Gastrocnemius medialis (tissue), 4 donors: ENCODE data around the gene AUTS2. TPM values are rescaled to one million over a fixed set of nuclear protein-coding genes. Genes with fewer than 3 reads are reported as not detected.

Experiments used
- ATAC-seq, 2 donors: fragments of 150-250 bp; one replicate each; pipeline ENCODE4 v1.9.1; 2016
- DNase-seq, 2 donors: peaks; one replicate each; pipeline ENCODE4 v3.0.0-alpha.2; 2019
- H3K27ac ChIP-seq, 4 donors: fragments of 200-600 bp; sonication (generic); 1 replicate in 1 of 4; 2 replicates in 3 of 4; pipeline ENCODE4 v1.5.1; 2016 to 2018; ENCODE audit warnings: mild to moderate bottlenecking in 2 of 4, moderate library complexity in 1 of 4
- H3K27me3 ChIP-seq, 3 donors: fragments of 200-600 bp; sonication (generic) in 2 of 3; 1 replicate in 1 of 3; 2 replicates in 2 of 3; pipeline versions ENCODE4 v1.5.1 to v1.6.0; 2016 to 2019; ENCODE audit warnings: mild to moderate bottlenecking in 1 of 3, moderate library complexity in 1 of 3
- H3K36me3 ChIP-seq, 2 donors: fragments of 200-600 bp; sonication (generic) in 1 of 2; one replicate each; pipeline ENCODE4 v1.5.1; 2017 to 2018
- H3K4me1 ChIP-seq, 2 donors: fragments of 200-600 bp; sonication (generic) in 1 of 2; one replicate each; pipeline ENCODE4 v1.5.1; 2016 to 2017; ENCODE audit warnings: mild to moderate bottlenecking in 2 of 2
- H3K4me3 ChIP-seq, 4 donors: fragments of 200-600 bp; sonication (generic) in 3 of 4; 1 replicate in 1 of 4; 2 replicates in 3 of 4; pipeline ENCODE4 v1.5.1; 2016 to 2019; ENCODE audit warnings: mild to moderate bottlenecking in 2 of 4
- H3K9me3 ChIP-seq, 3 donors: fragments of 200-600 bp; sonication (generic) in 2 of 3; 1 replicate in 1 of 3; 2 replicates in 2 of 3; pipeline ENCODE4 v1.5.1; 2016 to 2019
- CTCF ChIP-seq, 5 experiments: fragments of 450-650 bp in 3 of 5; fragments of 200-600 bp in 2 of 5; sonication (generic) in 2 of 5; IDR thresholded peaks in 4 of 5; conservative IDR thresholded peaks in 1 of 5; 1 replicate in 4 of 5; 2 replicates in 1 of 5; pipeline ENCODE4 v1.5.1; 2016 to 2019; ENCODE audit warnings: antibody characterized with exemption in 5 of 5, mild to moderate bottlenecking in 3 of 5, moderate library complexity in 3 of 5
- POLR2A ChIP-seq, 2 donors: fragments of 450-650 bp; IDR thresholded peaks; one replicate each; pipeline ENCODE4 v1.6.1; 2017; ENCODE audit warnings: antibody characterized with exemption in 2 of 2, mild to moderate bottlenecking in 2 of 2, moderate library complexity in 2 of 2
- in situ Hi-C, 4 donors: fragments of 200-750 bp; cut with MboI; loops; one replicate each; pipeline versions ENCODE4 v1.15.0 to v1.8.0; 2017; ENCODE audit warnings: low sequenced_read_pairs in 4 of 4
- intact Hi-C: fragments of 100-400 bp; cut with DNase I; formaldehyde crosslinking; loops from one replicate; pipeline ENCODE4 v1.15.1; 2023; ENCODE audit warnings: low total_unique reads
- total RNA-seq, 4 donors: library from RNA; depleted of rRNA; stranded (reverse); fragments of >200 nt; gene quantifications; one replicate each; pipeline versions ENCODE4 v1.1.0 to v1.2.3, GENCODE V29; 2016

The AUTS2 gene
- total RNA-seq, 4 donors from 2014 or later = 2.5 to 16.2 (median 8.5) TPM

GRCh38 chr7:70242826-70243225 lies 644.6 kb downstream of the AUTS2 start:
- intact Hi-C loops = no loop called here

DNA sequence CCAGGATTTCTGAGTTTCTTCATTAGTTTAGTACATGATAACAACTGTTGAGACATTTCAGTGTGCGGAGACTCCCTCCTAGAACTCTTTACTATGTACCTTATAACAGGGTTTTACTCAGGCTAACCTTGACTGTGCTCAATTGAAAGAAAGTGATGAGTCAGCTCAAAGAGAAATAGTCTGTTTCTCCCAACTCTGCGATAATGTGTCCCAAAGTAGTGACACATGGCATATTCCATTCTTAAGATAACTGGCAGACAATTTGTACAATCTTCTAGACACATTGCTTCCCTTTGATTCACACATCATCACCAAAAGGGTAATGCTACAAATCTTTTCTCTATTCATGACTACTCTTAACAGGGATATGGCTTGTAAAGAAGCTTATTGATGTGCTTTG lies 645.2 kb downstream of the AUTS2 start:
- H3K4me3 ChIP-seq = no peak overlapping the region
- no peaks in the 10 kb centered on the region for H3K4me1 ChIP-seq
- DNase-seq = no peak
- no peak overlapping the region for H3K27ac ChIP-seq
- ATAC-seq = no peak
- H3K27me3 ChIP-seq = no peaks in the 10 kb centered on the region
- intact Hi-C loops (no loop called here), in situ Hi-C loops (no loop called here)
- TF ChIP-seq POLR2A (IDR thresholded peaks at IDR 0.05) (no peak), CTCF (IDR thresholded peaks at IDR 0.05 in 4 of 5, conservative IDR thresholded peaks at IDR 0.05 in 1 of 5) (no peak)
- H3K36me3 ChIP-seq = no peaks in the 10 kb centered on the region
- no peaks in the 10 kb centered on the region for H3K9me3 ChIP-seq

More at GRCh38 chr7:70242826-70243225, 644.6 kb downstream of the AUTS2 start:
- no peak for ATAC-seq
- H3K27ac ChIP-seq = no peak overlapping the region
- H3K4me3 ChIP-seq = no peak overlapping the region
- no peaks in the 10 kb centered on the region for H3K4me1 ChIP-seq
- H3K27me3 ChIP-seq = no peaks in the 10 kb centered on the region
- H3K9me3 ChIP-seq = no peaks in the 10 kb centered on the region
- no peak for TF ChIP-seq POLR2A (IDR thresholded peaks at IDR 0.05)
- no peak for TF ChIP-seq CTCF (IDR thresholded peaks at IDR 0.05 in 4 of 5, conservative IDR thresholded peaks at IDR 0.05 in 1 of 5)
- in situ Hi-C loops = no loop called here
- no peak for DNase-seq
- no peaks in the 10 kb centered on the region for H3K36me3 ChIP-seq

DNA sequence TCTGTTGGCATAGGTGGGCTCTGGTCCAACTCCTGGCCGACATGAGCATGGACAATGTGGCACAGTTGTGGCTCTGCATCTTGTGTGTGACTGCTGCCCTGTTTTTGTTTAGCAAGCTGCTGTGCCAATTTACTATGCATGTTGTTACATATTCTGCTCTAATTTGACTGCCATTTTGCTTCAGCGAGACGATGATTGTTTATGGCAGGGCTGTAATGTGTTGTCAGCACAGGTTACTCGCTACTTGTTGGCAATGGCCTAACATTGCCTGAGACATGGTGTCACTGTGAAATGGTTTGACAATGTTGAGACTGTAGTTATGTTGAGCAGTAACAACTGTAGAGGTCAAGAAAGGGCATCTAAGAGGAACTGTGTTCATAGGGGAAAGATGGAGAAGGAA lies 659.6 kb downstream of the AUTS2 start:
- H3K9me3 ChIP-seq = no peaks in the 10 kb centered on the region
- no peaks in the 10 kb centered on the region for H3K4me1 ChIP-seq
- no peak overlapping the region for H3K27ac ChIP-seq
- H3K36me3 ChIP-seq = no peaks in the 10 kb centered on the region
- DNase-seq (no peak), ATAC-seq (no peak)
- H3K4me3 ChIP-seq = no peak overlapping the region
- H3K27me3 ChIP-seq = no peaks in the 10 kb centered on the region
- in situ Hi-C loops = no loop called here
- intact Hi-C loops = no loop called here
- TF ChIP-seq CTCF (IDR thresholded peaks at IDR 0.05 in 4 of 5, conservative IDR thresholded peaks at IDR 0.05 in 1 of 5) = no peak
- TF ChIP-seq POLR2A (IDR thresholded peaks at IDR 0.05) = no peak

DNA sequence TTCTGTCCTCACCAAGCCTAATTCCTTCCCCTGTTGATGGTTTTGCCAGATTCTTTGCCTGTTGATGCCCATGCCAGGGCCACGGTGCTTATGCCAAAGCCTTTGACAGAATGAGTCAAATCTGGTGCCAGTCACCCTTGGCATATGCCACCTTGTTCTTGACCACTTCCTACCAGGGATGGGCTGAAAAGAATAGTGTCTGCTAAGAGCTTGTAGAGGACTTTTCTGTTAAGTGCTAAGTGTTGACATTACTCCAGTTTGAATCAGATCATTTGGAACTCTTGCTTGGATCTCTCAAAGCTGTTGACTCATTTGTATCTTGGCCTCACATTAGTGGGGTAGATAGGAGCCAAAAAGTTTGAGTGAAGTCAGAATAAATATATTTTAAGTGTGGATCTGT lies 661.2 kb downstream of the AUTS2 start:
- intact Hi-C loops (no loop called here), in situ Hi-C loops (no loop called here)
- no peak overlapping the region for H3K4me3 ChIP-seq
- no peak overlapping the region for H3K27ac ChIP-seq
- H3K27me3 ChIP-seq = no peaks in the 10 kb centered on the region
- H3K4me1 ChIP-seq = no peaks in the 10 kb centered on the region
- no peaks in the 10 kb centered on the region for H3K36me3 ChIP-seq
- no peaks in the 10 kb centered on the region for H3K9me3 ChIP-seq
- no peak for TF ChIP-seq POLR2A (IDR thresholded peaks at IDR 0.05)
- no peak for TF ChIP-seq CTCF (IDR thresholded peaks at IDR 0.05 in 4 of 5, conservative IDR thresholded peaks at IDR 0.05 in 1 of 5)
- ATAC-seq (peak; percentile 46 to 50), DNase-seq (no peak)
